Common myeloid progenitor, CD34-positive (primary cell): ENCODE results near the gene TMEM108.

Source experiments
- CTCF ChIA-PET: fragments of 350-600 bp; sonication (Branson Sonifier 250); formaldehyde crosslinking; loops from one replicate; lab custom pipeline; 2021; ENCODE audit warnings: antibody characterized with exemption; lab: Charles Lee
- POLR2A ChIA-PET: fragments of 350-600 bp; sonication (Branson Sonifier 250); formaldehyde crosslinking; loops from one replicate; lab custom pipeline; 2021; ENCODE audit warnings: antibody characterized with exemption; lab: Charles Lee
- DNase-seq, 3 donors: peaks; one replicate each; pipeline versions ENCODE4 v3.0.0 to v3.0.0-alpha.2; 2013
- H3K27ac ChIP-seq, 2 experiments: 1 replicate in 1 of 2; 2 replicates in 1 of 2; pipeline ENCODE4 v1.7.0; 2013; ENCODE audit warnings: inconsistent platforms in 2 of 2, low read length in 2 of 2, mild to moderate bottlenecking in 2 of 2, low read depth in 1 of 2, moderate library complexity in 1 of 2; ENCODE audit not compliant: severe bottlenecking in 2 of 2, insufficient read depth in 1 of 2, poor library complexity in 1 of 2
- H3K27me3 ChIP-seq, 5 experiments: replicated peaks in 2 of 5; 1 replicate in 3 of 5; 2 replicates in 2 of 5; pipeline versions ENCODE4 v1.6.1 to v1.7.0; 2013; ENCODE audit warnings: low read length in 4 of 5, mild to moderate bottlenecking in 2 of 5, moderate library complexity in 2 of 5, inconsistent platforms in 1 of 5; ENCODE audit not compliant: insufficient read depth in 5 of 5, control insufficient read depth in 4 of 5
- H3K36me3 ChIP-seq, 4 experiments: 1 replicate in 2 of 4; 2 replicates in 2 of 4; pipeline versions ENCODE4 v1.6.1 to v1.7.0; 2013; ENCODE audit warnings: low read length in 3 of 4, control low read depth in 1 of 4, mild to moderate bottlenecking in 1 of 4; ENCODE audit not compliant: control insufficient read depth in 4 of 4, insufficient read depth in 4 of 4
- H3K4me1 ChIP-seq, 4 experiments: 1 replicate in 3 of 4; 2 replicates in 1 of 4; pipeline versions ENCODE4 v1.6.1 to v1.7.1; 2013; ENCODE audit warnings: low read length in 3 of 4, mild to moderate bottlenecking in 3 of 4, control low read depth in 1 of 4, inconsistent platforms in 1 of 4, moderate library complexity in 1 of 4; ENCODE audit not compliant: control insufficient read depth in 4 of 4, insufficient read depth in 4 of 4; ENCODE audit errors: control extremely low read depth in 1 of 4
- H3K4me3 ChIP-seq, 7 experiments: 1 replicate in 4 of 7; 2 replicates in 3 of 7; pipeline versions ENCODE4 v1.5.1 to v1.7.0; 2013; ENCODE audit warnings: mild to moderate bottlenecking in 7 of 7, low read length in 6 of 7, moderate library complexity in 6 of 7, inconsistent platforms in 2 of 7, low read depth in 2 of 7, control low read depth in 1 of 7; ENCODE audit not compliant: insufficient read depth in 4 of 7, control insufficient read depth in 1 of 7; ENCODE audit errors: extremely low read depth in 1 of 7
- H3K9me3 ChIP-seq, 5 experiments: 1 replicate in 4 of 5; 2 replicates in 1 of 5; pipeline versions ENCODE4 v1.6.1 to v1.7.1; 2013; ENCODE audit warnings: low read length in 4 of 5, mild to moderate bottlenecking in 2 of 5, inconsistent platforms in 1 of 5, low read depth in 1 of 5, moderate library complexity in 1 of 5; ENCODE audit not compliant: control insufficient read depth in 4 of 5, insufficient read depth in 2 of 5; ENCODE audit errors: control extremely low read depth in 1 of 5
- WGBS: methylation state at CpG from one replicate; pipeline ENCODE4 v1.1.5; 2013; ENCODE audit not compliant: insufficient coverage; 5-methylcytosine and 5-hydroxymethylcytosine counted together

TMEM108 gene

DNA sequence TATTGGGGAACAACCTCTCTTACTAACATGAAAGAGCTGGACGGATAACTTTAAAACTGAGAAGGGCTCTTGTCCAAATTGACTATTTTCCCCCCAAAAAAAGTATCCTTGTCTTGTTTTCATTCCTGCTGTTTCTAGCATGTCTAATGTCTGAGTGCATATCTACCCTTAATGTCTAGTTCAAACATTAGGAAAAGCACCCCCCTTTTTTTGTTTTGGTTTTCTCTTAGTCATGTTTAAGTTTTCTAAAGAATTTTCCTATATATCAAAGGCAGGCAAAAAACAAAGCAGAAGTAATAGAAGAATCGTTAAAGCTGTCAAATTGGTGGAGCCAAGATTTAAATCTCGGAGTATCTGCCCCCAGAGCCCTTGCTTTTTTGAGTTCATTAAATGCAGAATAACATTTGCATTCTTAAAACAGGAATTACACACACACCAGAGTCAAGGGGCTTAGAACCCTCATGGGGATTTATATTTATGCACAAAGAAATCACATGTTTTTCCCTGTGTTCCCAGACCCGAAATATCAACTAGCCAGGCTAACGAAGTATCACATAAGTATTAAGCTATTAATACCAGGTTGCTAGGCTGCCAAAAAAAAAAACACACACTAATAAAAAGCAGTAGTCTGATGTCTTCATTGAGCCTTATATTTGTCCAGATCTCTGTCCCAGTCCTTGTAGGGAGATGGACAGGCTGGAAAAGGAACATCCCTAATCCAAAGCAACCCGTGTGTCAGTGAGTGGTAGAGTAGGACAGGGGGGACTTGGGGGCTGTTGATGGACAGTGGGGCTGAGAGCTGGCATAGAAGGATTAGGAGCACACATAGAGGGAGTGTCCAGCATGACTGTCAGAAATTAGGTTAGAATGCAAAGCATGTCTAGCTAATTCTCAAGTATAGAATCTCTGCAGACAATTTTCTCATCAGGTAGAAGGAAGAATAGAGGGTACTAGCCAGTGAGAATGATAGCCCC is 258.0 kb downstream of the TMEM108 start:
- WGBS: 100% methylated on average over 1 of the region's 6 CpGs
- H3K27ac ChIP-seq: no peak overlapping the region

GRCh38 chr3:133296981-133297380 is 258.8 kb downstream of the TMEM108 start:
- ChIA-PET POLR2A (no interaction called here), CTCF (no interaction called here)
- no peaks in the 10 kb centered on the region for H3K9me3 ChIP-seq
- no peaks in the 10 kb centered on the region for H3K4me1 ChIP-seq
- DNase-seq: no peak
- H3K27me3 ChIP-seq: no peaks in the 10 kb centered on the region
- no peak overlapping the region for H3K27ac ChIP-seq
- H3K4me3 ChIP-seq: no peak overlapping the region
- no peaks in the 10 kb centered on the region for H3K36me3 ChIP-seq
- WGBS: 88% methylated on average over 5 of the region's 5 CpGs

More for the DNA sequence above, 258.0 kb downstream of the TMEM108 start:
- no peak overlapping the region for H3K4me3 ChIP-seq
- CTCF ChIA-PET: no interaction called here
- no peaks in the 10 kb centered on the region for H3K9me3 ChIP-seq
- H3K4me1 ChIP-seq: no peaks in the 10 kb centered on the region
- no peaks in the 10 kb centered on the region for H3K27me3 ChIP-seq
- POLR2A ChIA-PET: no interaction called here
- no peak for DNase-seq
- H3K36me3 ChIP-seq: no peaks in the 10 kb centered on the region

GRCh38 chr3:133300102-133300501 is 261.9 kb downstream of the TMEM108 start:
- POLR2A ChIA-PET: no interaction called here
- Histone ChIP-seq H3K27me3 (no peaks in the 10 kb centered on the region), H3K4me3 (no peak overlapping the region), H3K36me3 (no peaks in the 10 kb centered on the region), H3K4me1 (no peaks in the 10 kb centered on the region), H3K27ac (no peak overlapping the region), H3K9me3 (no peaks in the 10 kb centered on the region)
- CTCF ChIA-PET: no interaction called here
- no peak for DNase-seq
- 71% methylated on average over 4 of the region's 4 CpGs for WGBS

- Histone ChIP-seq H3K27ac (no peak overlapping the region), H3K27me3 (no peaks in the 10 kb centered on the region), H3K9me3 (no peaks in the 10 kb centered on the region), H3K36me3 (no peaks in the 10 kb centered on the region), H3K4me1 (no peaks in the 10 kb centered on the region), H3K4me3 (no peak overlapping the region)
- CTCF ChIA-PET: no interaction called here
- 96% methylated on average over 2 of the region's 3 CpGs for WGBS
- DNase-seq: no peak
- POLR2A ChIA-PET: no interaction called here
Measured at GRCh38 chr3:133301194-133301593, 263.0 kb downstream of the TMEM108 start.

- no peak overlapping the region for H3K4me3 ChIP-seq
- H3K9me3 ChIP-seq: no peaks in the 10 kb centered on the region
- no peaks in the 10 kb centered on the region for H3K4me1 ChIP-seq
- POLR2A ChIA-PET: no interaction called here
- H3K27ac ChIP-seq: no peak overlapping the region
- CTCF ChIA-PET: no interaction called here
- H3K27me3 ChIP-seq: no peaks in the 10 kb centered on the region
- DNase-seq: no peak
- no peaks in the 10 kb centered on the region for H3K36me3 ChIP-seq
Measured at GRCh38 chr3:133301731-133302130, 263.5 kb downstream of the TMEM108 start.

DNA sequence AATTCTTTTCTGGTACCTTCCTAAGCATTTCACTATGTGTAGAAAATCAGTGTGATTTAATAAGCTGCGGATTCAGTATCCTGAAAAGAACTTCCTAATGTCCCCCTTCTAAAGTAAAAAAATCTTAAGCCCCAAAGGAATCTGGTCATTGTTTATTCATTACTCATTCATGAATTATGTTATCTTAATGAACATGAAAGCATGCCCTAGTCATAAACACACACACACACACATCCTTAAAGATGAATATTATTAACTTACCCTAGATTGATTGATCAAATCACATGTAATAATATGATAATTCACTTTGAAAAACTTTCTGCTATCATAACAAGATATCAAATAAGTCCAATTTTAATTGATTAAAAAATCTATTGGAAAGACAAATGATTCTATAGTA is 265.2 kb downstream of the TMEM108 start:
- Histone ChIP-seq H3K36me3 (no peaks in the 10 kb centered on the region), H3K27ac (no peak overlapping the region), H3K4me3 (no peak overlapping the region), H3K9me3 (no peaks in the 10 kb centered on the region), H3K27me3 (no peaks in the 10 kb centered on the region), H3K4me1 (no peaks in the 10 kb centered on the region)
- POLR2A ChIA-PET: no interaction called here
- CTCF ChIA-PET: no interaction called here
- no peak for DNase-seq
- no CpG with 5 or more reads among the region's 1 CpG for WGBS

- Histone ChIP-seq H3K4me3 (no peak overlapping the region), H3K27ac (no peak overlapping the region), H3K9me3 (peaks cover 0 to 23% (median 3%) of the 10 kb centered on the region in 5 experiments), H3K27me3 (no peaks in the 10 kb centered on the region), H3K36me3 (no peaks in the 10 kb centered on the region), H3K4me1 (no peaks in the 10 kb centered on the region)
- DNase-seq: no peak
- ChIA-PET POLR2A (no interaction called here), CTCF (no interaction called here)
- WGBS: no CpG with 5 or more reads among the region's 1 CpG
Measured at GRCh38 chr3:133317866-133318265, 279.7 kb downstream of the TMEM108 start.
